Activated CD4-positive, alpha-beta T cell treated with anti-CD3 and anti-CD28 coated beads, Interleukin-2, amount 10 ng/mL, durations not matched to agents 7 days and 5 days (primary cell): Measurements from ENCODE around the gene SYTL2. TPM values are rescaled to one million over a fixed set of nuclear protein-coding genes. Genes with fewer than 3 reads are reported as not detected.
"Not testable (repeated sequence)": the region's sequence is repeated elsewhere in the genome, so short reads cannot be mapped to it uniquely, and the experiment has no call there.

Experiments
- CTCF ChIA-PET: fragments of 350-600 bp; sonication (Branson Sonifier 250); formaldehyde crosslinking; loops from one replicate; lab custom pipeline; 2021; ENCODE audit warnings: antibody characterized with exemption; lab: Charles Lee
- POLR2A ChIA-PET: fragments of 350-600 bp; sonication (Branson Sonifier 250); formaldehyde crosslinking; loops from one replicate; lab custom pipeline; 2021; ENCODE audit warnings: antibody characterized with exemption; lab: Charles Lee
- DNase-seq: peaks from one replicate; pipeline ENCODE4 v3.0.0-alpha.2; 2020
- H3K27ac Mint-ChIP-seq: one replicate; pipeline ENCODE4 v1.8.0; 2021; ENCODE audit warnings: mild to moderate bottlenecking, moderate library complexity, mixed read lengths
- H3K27me3 Mint-ChIP-seq: one replicate; pipeline ENCODE4 v1.8.0; 2021; ENCODE audit warnings: mixed read lengths
- H3K36me3 Mint-ChIP-seq: one replicate; pipeline ENCODE4 v1.8.0; 2021; ENCODE audit warnings: low read depth, mixed read lengths
- H3K4me1 Mint-ChIP-seq: one replicate; pipeline ENCODE4 v1.8.0; 2021; ENCODE audit warnings: mixed read lengths
- H3K4me3 Mint-ChIP-seq: one replicate; pipeline ENCODE4 v1.8.0; 2021; ENCODE audit warnings: mild to moderate bottlenecking, moderate library complexity, mixed read lengths
- H3K9me3 Mint-ChIP-seq: one replicate; pipeline ENCODE4 v1.8.0; 2021; ENCODE audit warnings: mixed read lengths
- total RNA-seq, 2 experiments: library from RNA; stranded (reverse); gene quantifications; one replicate each; pipeline ENCODE4 v1.2.3, GENCODE V29; 2021

SYTL2 gene
- total RNA-seq, 2 experiments from 2014 or later, result 43.5 to 45.6 TPM

- Mint-ChIP-seq H3K9me3 (peaks cover 12% of the 10 kb centered on the region), H3K27ac (no peak overlapping the region), H3K27me3 (peaks cover 2% of the 10 kb centered on the region), H3K4me1 (peaks cover 7% of the 10 kb centered on the region), H3K4me3 (no peak overlapping the region), H3K36me3 (peaks cover 9% of the 10 kb centered on the region)
- no peak for DNase-seq
- ChIA-PET CTCF (interaction anchor here (1.0 to 1.4 kb wide), 2 partner anchors 10 to 19 kb away, joined by 3 to 5 read pairs; partner anchors contain the start of gene CCDC83), POLR2A (no interaction called here)
These were observed 34.2 kb upstream of the SYTL2 start for GRCh38 chr11:85845124-85845631.

GRCh38 chr11:85844439-85845123 lies 33.6 kb upstream of the SYTL2 start:
- CTCF ChIA-PET, result interaction anchor here (1.0 kb wide), 2 partner anchors 10 to 18 kb away, joined by 3 to 5 read pairs; partner anchors contain the start of gene CCDC83
- H3K9me3 Mint-ChIP-seq, result peaks cover 14% of the 10 kb centered on the region
- H3K36me3 Mint-ChIP-seq, result peaks cover 8% of the 10 kb centered on the region
- H3K27ac Mint-ChIP-seq, result no peak overlapping the region
- peaks cover 2% of the 10 kb centered on the region for H3K27me3 Mint-ChIP-seq
- no peak for DNase-seq
- H3K4me3 Mint-ChIP-seq, result no peak overlapping the region
- POLR2A ChIA-PET, result no interaction called here
- H3K4me1 Mint-ChIP-seq, result peaks cover 7% of the 10 kb centered on the region

GRCh38 chr11:85843929-85844328 lies 33.0 kb upstream of the SYTL2 start:
- Mint-ChIP-seq H3K36me3 (peaks cover 8% of the 10 kb centered on the region), H3K4me1 (peaks cover 7% of the 10 kb centered on the region), H3K9me3 (peaks cover 15% of the 10 kb centered on the region), H3K4me3 (no peak overlapping the region), H3K27me3 (peaks cover 2% of the 10 kb centered on the region), H3K27ac (no peak overlapping the region)
- no peak for DNase-seq
- CTCF ChIA-PET, result interaction anchor here (1.0 to 1.5 kb wide), 3 partner anchors 11 to 196 kb away, joined by 3 to 5 read pairs (median 3); partner anchors contain the start of genes CCDC83 and TMEM126A
- POLR2A ChIA-PET, result no interaction called here

- CTCF ChIA-PET, result interaction anchor here (1.1 to 1.7 kb wide), 3 partner anchors 14 to 203 kb away, joined by 3 to 4 read pairs (median 3); no protein-coding TSS in a partner anchor
- H3K27ac Mint-ChIP-seq, H3K4me3 Mint-ChIP-seq, H3K27me3 Mint-ChIP-seq, POLR2A ChIA-PET, H3K4me1 Mint-ChIP-seq, DNase-seq: not testable (repeated sequence)
- Mint-ChIP-seq H3K9me3 (peaks cover 18% of the 10 kb centered on the region), H3K36me3 (peaks cover 11% of the 10 kb centered on the region)
These were observed 30.0 kb upstream of the SYTL2 start for GRCh38 chr11:85840932-85841331.

GRCh38 chr11:85835729-85836128 lies 24.8 kb upstream of the SYTL2 start:
- CTCF ChIA-PET, result no interaction called here

GRCh38 chr11:85835263-85835662 lies 24.3 kb upstream of the SYTL2 start:
- POLR2A ChIA-PET, result no interaction called here
- Mint-ChIP-seq H3K9me3 (peaks cover 16% of the 10 kb centered on the region), H3K27me3 (no peaks in the 10 kb centered on the region), H3K4me1 (no peaks in the 10 kb centered on the region), H3K4me3 (no peak overlapping the region), H3K27ac (no peak overlapping the region), H3K36me3 (peaks cover 4% of the 10 kb centered on the region)
- CTCF ChIA-PET, result interaction anchor here (0.7 kb wide), 1 partner anchor 60 kb away, joined by 3 read pairs; no protein-coding TSS in a partner anchor
- no peak for DNase-seq

More at GRCh38 chr11:85835729-85836128, 24.8 kb upstream of the SYTL2 start:
- Mint-ChIP-seq H3K36me3 (peaks cover 4% of the 10 kb centered on the region), H3K9me3 (peaks cover 16% of the 10 kb centered on the region), H3K27ac (no peak overlapping the region), H3K4me3 (no peak overlapping the region), H3K27me3 (no peaks in the 10 kb centered on the region), H3K4me1 (no peaks in the 10 kb centered on the region)
- POLR2A ChIA-PET, result no interaction called here
- no peak for DNase-seq

GRCh38 chr11:85831050-85831449 lies 20.1 kb upstream of the SYTL2 start:
- Mint-ChIP-seq H3K4me1 (peaks cover 30% of the 10 kb centered on the region), H3K27me3 (no peaks in the 10 kb centered on the region), H3K27ac (no peak overlapping the region), H3K36me3 (peaks cover 3% of the 10 kb centered on the region), H3K9me3 (peaks cover 9% of the 10 kb centered on the region), H3K4me3 (no peak overlapping the region)
- ChIA-PET POLR2A (no interaction called here), CTCF (interaction anchor here (1.1 to 1.3 kb wide), 3 partner anchors 9 to 23 kb away, joined by 3 to 4 read pairs (median 3); no protein-coding TSS in a partner anchor)
- no peak for DNase-seq

- Mint-ChIP-seq H3K36me3 (peaks cover 1% of the 10 kb centered on the region), H3K4me1 (peaks cover 46% of the 10 kb centered on the region), H3K9me3 (no peaks in the 10 kb centered on the region), H3K27ac (no peak overlapping the region), H3K27me3 (no peaks in the 10 kb centered on the region), H3K4me3 (no peak overlapping the region)
- DNase-seq, result no peak
- POLR2A ChIA-PET, result no interaction called here
- CTCF ChIA-PET, result interaction anchor here (0.6 to 2.3 kb wide), 3 partner anchors 13 to 990 kb away, joined by 3 to 5 read pairs (median 3); no protein-coding TSS in a partner anchor
These were observed 18.2 kb upstream of the SYTL2 start for GRCh38 chr11:85829172-85829571.

- DNase-seq, result no peak
- POLR2A ChIA-PET, result no interaction called here
- no peak overlapping the region for H3K27ac Mint-ChIP-seq
These were observed 17.7 kb upstream of the SYTL2 start for GRCh38 chr11:85828640-85828978.

GRCh38 chr11:85827748-85828639 lies 17.1 kb upstream of the SYTL2 start:
- Mint-ChIP-seq H3K27me3 (no peaks in the 10 kb centered on the region), H3K27ac (peak overlapping the region; percentile 79), H3K9me3 (no peaks in the 10 kb centered on the region), H3K4me3 (no peak overlapping the region), H3K36me3 (peaks cover 1% of the 10 kb centered on the region), H3K4me1 (peaks cover 57% of the 10 kb centered on the region)
- DNase-seq, result peak; percentile 70
- ChIA-PET CTCF (interaction anchor here (0.6 to 3.7 kb wide), 7 partner anchors 11 to 988 kb away, joined by 3 to 10 read pairs (median 3); partner anchors contain the start of genes CCDC83 and SYTL2), POLR2A (no interaction called here)

More at GRCh38 chr11:85828640-85828978, 17.7 kb upstream of the SYTL2 start:
- Mint-ChIP-seq H3K4me1 (peaks cover 52% of the 10 kb centered on the region), H3K4me3 (no peak overlapping the region), H3K9me3 (no peaks in the 10 kb centered on the region), H3K36me3 (peaks cover 1% of the 10 kb centered on the region), H3K27me3 (no peaks in the 10 kb centered on the region)
- CTCF ChIA-PET, result interaction anchor here (0.6 to 2.3 kb wide), 3 partner anchors 14 to 989 kb away, joined by 3 to 5 read pairs (median 3); no protein-coding TSS in a partner anchor

- Mint-ChIP-seq H3K4me1 (peaks cover 74% of the 10 kb centered on the region), H3K27ac (peak overlapping the region; percentile 81), H3K27me3 (no peaks in the 10 kb centered on the region), H3K36me3 (peaks cover 10% of the 10 kb centered on the region), H3K4me3 (no peak overlapping the region), H3K9me3 (peaks cover 3% of the 10 kb centered on the region)
- CTCF ChIA-PET, result interaction anchor here (0.6 to 3.7 kb wide), 7 partner anchors 9 to 126 kb away, joined by 3 to 10 read pairs (median 3); partner anchors contain the start of genes CCDC83 and SYTL2
- POLR2A ChIA-PET, result interaction anchor here (1.0 kb wide), 1 partner anchor 198 kb away, joined by 4 read pairs; the partner anchor contains the start of gene TMEM126B
- peak; percentile 26 for DNase-seq
These were observed 15.3 kb upstream of the SYTL2 start for GRCh38 chr11:85826116-85826855.
